ENCODE results near the gene S100A5.
"Not testable (repeated sequence)": the region's sequence is repeated elsewhere in the genome, so short reads cannot be mapped to it uniquely, and the experiment has no call there.

Gene S100A5

GRCh38 chr1:153532769-153533599, 7.8 kb downstream of the S100A5 start:
- Mint-ChIP-seq H3K27me3 (no peaks in the 10 kb centered on the region), H3K27ac (ENCODE audit: low read depth) (peak overlapping the region; percentile 93), H3K4me3 (peak overlapping the region; percentile 91), H3K9me3 (no peaks in the 10 kb centered on the region), H3K36me3 (ENCODE audit: insufficient read depth) (peaks cover 18% of the 10 kb centered on the region), H3K4me1 (peaks cover 52% of the 10 kb centered on the region)
- ATAC-seq (replicated peaks; ENCODE audit: extremely low read depth, poor library complexity, severe bottlenecking): no peak
- peak; percentile 55 to 70 for DNase-seq (ENCODE audit: low spot score in 2 of 2)

- peaks cover 18% of the 10 kb centered on the region for H3K36me3 Mint-ChIP-seq (ENCODE audit: insufficient read depth)
- peak overlapping the region; percentile 91 for H3K4me3 Mint-ChIP-seq
- peak overlapping the region; percentile 93 for H3K27ac Mint-ChIP-seq (ENCODE audit: low read depth)
- no peaks in the 10 kb centered on the region for H3K9me3 Mint-ChIP-seq
- no peak for DNase-seq (ENCODE audit: low spot score in 2 of 2)
- H3K4me1 Mint-ChIP-seq: peaks cover 52% of the 10 kb centered on the region
- no peaks in the 10 kb centered on the region for H3K27me3 Mint-ChIP-seq
- ATAC-seq (replicated peaks; ENCODE audit: extremely low read depth, poor library complexity, severe bottlenecking): peak; percentile 8
These were observed 8.6 kb downstream of the S100A5 start for GRCh38 chr1:153532181-153532580.

- H3K4me3 Mint-ChIP-seq: no peak overlapping the region
- no peak for ATAC-seq (replicated peaks; ENCODE audit: extremely low read depth, poor library complexity, severe bottlenecking)
- no peaks in the 10 kb centered on the region for H3K9me3 Mint-ChIP-seq
These were observed 9.1 kb downstream of the S100A5 start for GRCh38 chr1:153531638-153532037.

GRCh38 chr1:153527683-153528040, 13.1 kb downstream of the S100A5 start:
- Mint-ChIP-seq H3K27me3 (no peaks in the 10 kb centered on the region), H3K27ac (ENCODE audit: low read depth) (no peak overlapping the region), H3K4me3 (no peak overlapping the region), H3K36me3 (ENCODE audit: insufficient read depth) (no peaks in the 10 kb centered on the region), H3K9me3 (no peaks in the 10 kb centered on the region), H3K4me1 (peaks cover 18% of the 10 kb centered on the region)
- DNase-seq (ENCODE audit: low spot score in 2 of 2) (no peak), ATAC-seq (replicated peaks; ENCODE audit: extremely low read depth, poor library complexity, severe bottlenecking) (no peak)

More at GRCh38 chr1:153531638-153532037, 9.1 kb downstream of the S100A5 start:
- peaks cover 18% of the 10 kb centered on the region for H3K36me3 Mint-ChIP-seq (ENCODE audit: insufficient read depth)
- peak overlapping the region; percentile 93 for H3K27ac Mint-ChIP-seq (ENCODE audit: low read depth)
- peaks cover 50% of the 10 kb centered on the region for H3K4me1 Mint-ChIP-seq
- DNase-seq (ENCODE audit: low spot score in 2 of 2): no peak
- H3K27me3 Mint-ChIP-seq: no peaks in the 10 kb centered on the region

- no peaks in the 10 kb centered on the region for H3K36me3 Mint-ChIP-seq (ENCODE audit: insufficient read depth)
- ATAC-seq (replicated peaks; ENCODE audit: extremely low read depth, poor library complexity, severe bottlenecking) (no peak), DNase-seq (ENCODE audit: low spot score in 2 of 2) (no peak)
- no peaks in the 10 kb centered on the region for H3K27me3 Mint-ChIP-seq
- H3K4me1 Mint-ChIP-seq: peaks cover 17% of the 10 kb centered on the region
- H3K27ac Mint-ChIP-seq (ENCODE audit: low read depth): no peak overlapping the region
- H3K9me3 Mint-ChIP-seq: no peaks in the 10 kb centered on the region
- no peak overlapping the region for H3K4me3 Mint-ChIP-seq
These were observed 13.6 kb downstream of the S100A5 start for GRCh38 chr1:153527023-153527682.

GRCh38 chr1:153526132-153526543, 14.6 kb downstream of the S100A5 start:
- H3K4me1 Mint-ChIP-seq: peaks cover 13% of the 10 kb centered on the region
- ATAC-seq (replicated peaks; ENCODE audit: extremely low read depth, poor library complexity, severe bottlenecking) (no peak), DNase-seq (ENCODE audit: low spot score in 2 of 2) (no peak)
- H3K4me3 Mint-ChIP-seq: no peak overlapping the region
- H3K36me3 Mint-ChIP-seq (ENCODE audit: insufficient read depth): no peaks in the 10 kb centered on the region
- H3K27me3 Mint-ChIP-seq: no peaks in the 10 kb centered on the region
- H3K27ac Mint-ChIP-seq (ENCODE audit: low read depth): no peak overlapping the region
- no peaks in the 10 kb centered on the region for H3K9me3 Mint-ChIP-seq

GRCh38 chr1:153525088-153525728, 15.5 kb downstream of the S100A5 start:
- Mint-ChIP-seq H3K4me1 (peaks cover 13% of the 10 kb centered on the region), H3K27me3 (no peaks in the 10 kb centered on the region), H3K36me3 (ENCODE audit: insufficient read depth) (no peaks in the 10 kb centered on the region), H3K4me3 (no peak overlapping the region), H3K27ac (ENCODE audit: low read depth) (no peak overlapping the region), H3K9me3 (no peaks in the 10 kb centered on the region)
- DNase-seq (ENCODE audit: low spot score in 2 of 2) (no peak), ATAC-seq (replicated peaks; ENCODE audit: extremely low read depth, poor library complexity, severe bottlenecking) (no peak)

GRCh38 chr1:153522353-153523048, 18.2 kb downstream of the S100A5 start:
- not testable (repeated sequence) for H3K27ac Mint-ChIP-seq (ENCODE audit: low read depth); DNase-seq (ENCODE audit: low spot score in 2 of 2); H3K27me3 Mint-ChIP-seq; H3K36me3 Mint-ChIP-seq (ENCODE audit: insufficient read depth); ATAC-seq (replicated peaks; ENCODE audit: extremely low read depth, poor library complexity, severe bottlenecking); H3K4me3 Mint-ChIP-seq; H3K9me3 Mint-ChIP-seq
- peaks cover 13% of the 10 kb centered on the region for H3K4me1 Mint-ChIP-seq

- DNase-seq (ENCODE audit: low spot score in 2 of 2): not testable (repeated sequence)
These were observed 18.9 kb downstream of the S100A5 start for GRCh38 chr1:153521808-153522207.

GRCh38 chr1:153520818-153521476, 19.8 kb downstream of the S100A5 start:
- H3K27me3 Mint-ChIP-seq: no peaks in the 10 kb centered on the region
- H3K4me3 Mint-ChIP-seq: no peak overlapping the region
- H3K36me3 Mint-ChIP-seq (ENCODE audit: insufficient read depth): no peaks in the 10 kb centered on the region
- ATAC-seq (replicated peaks; ENCODE audit: extremely low read depth, poor library complexity, severe bottlenecking) (no peak), DNase-seq (ENCODE audit: low spot score in 2 of 2) (no peak)
- no peak overlapping the region for H3K27ac Mint-ChIP-seq (ENCODE audit: low read depth)
- H3K4me1 Mint-ChIP-seq: peaks cover 12% of the 10 kb centered on the region
- no peaks in the 10 kb centered on the region for H3K9me3 Mint-ChIP-seq

More at GRCh38 chr1:153521808-153522207, 18.9 kb downstream of the S100A5 start:
- H3K36me3 Mint-ChIP-seq (ENCODE audit: insufficient read depth); ATAC-seq (replicated peaks; ENCODE audit: extremely low read depth, poor library complexity, severe bottlenecking); H3K27ac Mint-ChIP-seq (ENCODE audit: low read depth); H3K4me3 Mint-ChIP-seq; H3K27me3 Mint-ChIP-seq; H3K9me3 Mint-ChIP-seq: not testable (repeated sequence)
- H3K4me1 Mint-ChIP-seq: peaks cover 12% of the 10 kb centered on the region

- ATAC-seq (replicated peaks; ENCODE audit: extremely low read depth, poor library complexity, severe bottlenecking); DNase-seq (ENCODE audit: low spot score in 2 of 2); H3K27ac Mint-ChIP-seq (ENCODE audit: low read depth); H3K9me3 Mint-ChIP-seq; H3K36me3 Mint-ChIP-seq (ENCODE audit: insufficient read depth); H3K27me3 Mint-ChIP-seq; H3K4me3 Mint-ChIP-seq: not testable (repeated sequence)
- H3K4me1 Mint-ChIP-seq: peaks cover 12% of the 10 kb centered on the region
These were observed 20.5 kb downstream of the S100A5 start for GRCh38 chr1:153520137-153520691.

GRCh38 chr1:153519242-153519641, 21.5 kb downstream of the S100A5 start:
- Mint-ChIP-seq H3K4me1 (peaks cover 12% of the 10 kb centered on the region), H3K4me3 (no peak overlapping the region), H3K36me3 (ENCODE audit: insufficient read depth) (no peaks in the 10 kb centered on the region), H3K27me3 (no peaks in the 10 kb centered on the region), H3K27ac (ENCODE audit: low read depth) (no peak overlapping the region), H3K9me3 (no peaks in the 10 kb centered on the region)
- DNase-seq (ENCODE audit: low spot score in 2 of 2) (no peak), ATAC-seq (replicated peaks; ENCODE audit: extremely low read depth, poor library complexity, severe bottlenecking) (no peak)

All from central memory CD8-positive, alpha-beta T cell (primary cell).